Activated naive CD8-positive, alpha-beta T cell treated with anti-CD3 and anti-CD28 coated beads for 36 hours (primary cell): Measurements from ENCODE around the gene LRRC55. TPM values are rescaled to one million over a fixed set of nuclear protein-coding genes. Genes with fewer than 3 reads are reported as not detected.

Source experiments
- DNase-seq: peaks from one replicate; pipeline ENCODE4 v3.0.0; 2021
- H3K27ac Mint-ChIP-seq: one replicate; pipeline ENCODE4 v1.8.0; 2022; ENCODE audit warnings: mild to moderate bottlenecking, moderate library complexity, mixed read lengths
- H3K27me3 Mint-ChIP-seq: one replicate; pipeline ENCODE4 v1.8.0; 2022; ENCODE audit warnings: mild to moderate bottlenecking, mixed read lengths
- H3K36me3 Mint-ChIP-seq: one replicate; pipeline ENCODE4 v1.8.0; 2021; ENCODE audit warnings: mild to moderate bottlenecking, mixed read lengths
- H3K4me1 Mint-ChIP-seq: one replicate; pipeline ENCODE4 v1.8.0; 2021; ENCODE audit warnings: mixed read lengths
- H3K4me3 Mint-ChIP-seq: one replicate; pipeline ENCODE4 v1.8.0; 2022; ENCODE audit warnings: mild to moderate bottlenecking, moderate library complexity, mixed read lengths
- H3K9me3 Mint-ChIP-seq: one replicate; pipeline ENCODE4 v1.8.0; 2022; ENCODE audit warnings: mixed read lengths
- total RNA-seq, 2 experiments: library from RNA; stranded (reverse); gene quantifications; one replicate each; pipeline ENCODE4 v1.2.3, GENCODE V29; 2021

LRRC55 gene, protein sequence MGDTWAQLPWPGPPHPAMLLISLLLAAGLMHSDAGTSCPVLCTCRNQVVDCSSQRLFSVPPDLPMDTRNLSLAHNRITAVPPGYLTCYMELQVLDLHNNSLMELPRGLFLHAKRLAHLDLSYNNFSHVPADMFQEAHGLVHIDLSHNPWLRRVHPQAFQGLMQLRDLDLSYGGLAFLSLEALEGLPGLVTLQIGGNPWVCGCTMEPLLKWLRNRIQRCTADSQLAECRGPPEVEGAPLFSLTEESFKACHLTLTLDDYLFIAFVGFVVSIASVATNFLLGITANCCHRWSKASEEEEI
- not detected for total RNA-seq

DNA sequence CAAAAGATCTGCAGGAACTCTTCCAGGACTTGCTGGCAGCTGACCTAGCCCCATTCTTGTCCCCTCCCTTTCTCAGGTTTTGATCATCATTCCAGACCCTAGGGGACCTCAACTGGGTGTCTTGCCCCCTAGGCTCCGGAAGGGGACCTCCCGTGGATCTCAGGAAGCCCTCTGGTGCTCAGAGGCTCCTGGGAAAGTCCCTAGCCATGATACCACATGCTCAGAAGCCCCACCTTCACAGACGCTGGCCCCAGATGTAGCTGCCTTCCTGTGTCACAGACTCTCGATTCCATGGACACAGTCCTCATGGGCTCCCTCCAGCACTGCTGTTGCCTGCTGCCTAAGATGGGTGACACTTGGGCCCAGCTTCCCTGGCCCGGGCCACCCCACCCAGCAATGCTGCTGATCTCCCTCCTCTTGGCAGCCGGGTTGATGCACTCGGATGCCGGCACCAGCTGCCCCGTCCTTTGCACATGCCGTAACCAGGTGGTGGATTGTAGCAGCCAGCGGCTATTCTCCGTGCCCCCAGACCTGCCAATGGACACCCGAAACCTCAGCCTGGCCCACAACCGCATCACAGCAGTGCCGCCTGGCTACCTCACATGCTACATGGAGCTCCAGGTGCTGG lies at the start of gene LRRC55:
Gene LRRC55, plus strand, starts transcription at position 276 of the 628 bp plus-strand sequence. Its CDS starts 70 bp downstream, at position 346.
- H3K27ac Mint-ChIP-seq: no peak within 1 kb of the TSS

DNA sequence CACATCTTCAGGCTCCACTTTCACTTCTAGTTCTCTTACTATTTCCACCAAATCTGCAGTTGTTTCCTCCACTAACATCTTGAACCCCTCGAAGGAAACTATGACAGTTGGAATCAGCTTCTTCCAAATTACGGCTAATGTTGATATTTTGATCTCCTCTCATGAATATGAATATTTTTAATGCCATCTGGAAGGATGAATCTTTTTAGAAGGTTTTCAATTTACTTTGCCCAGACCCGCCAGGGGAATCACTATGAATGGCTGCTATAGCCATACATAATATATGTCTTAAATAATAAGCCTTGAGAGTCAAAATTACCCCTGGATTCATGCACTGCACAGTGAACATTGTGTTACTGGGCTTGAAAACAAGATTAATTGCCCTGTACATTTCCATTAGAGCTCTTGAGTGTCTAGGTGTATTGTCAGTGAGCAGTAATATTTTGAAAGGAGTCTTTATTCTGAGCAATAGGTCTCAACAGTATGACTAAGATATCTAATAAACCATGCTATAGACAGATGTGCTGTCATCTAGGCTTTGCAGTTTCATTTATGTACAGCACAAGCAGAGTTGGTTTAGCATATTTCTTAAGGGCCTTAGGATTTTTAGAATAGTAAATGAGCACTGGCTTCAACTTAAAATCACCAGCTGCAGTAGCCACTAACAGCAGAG lies 48.3 kb upstream of the LRRC55 start:
- H3K36me3 Mint-ChIP-seq: no peaks in the 10 kb centered on the region
- H3K9me3 Mint-ChIP-seq: no peaks in the 10 kb centered on the region
- peaks cover 19% of the 10 kb centered on the region for H3K27me3 Mint-ChIP-seq
- DNase-seq: no peak
- H3K4me1 Mint-ChIP-seq: no peaks in the 10 kb centered on the region
- no peak overlapping the region for H3K27ac Mint-ChIP-seq
- no peak overlapping the region for H3K4me3 Mint-ChIP-seq

More for the DNA sequence above, at the start of gene LRRC55:
- peaks cover 33% of the 10 kb centered on the region for H3K27me3 Mint-ChIP-seq
- peaks cover 2% of the 10 kb centered on the region for H3K4me1 Mint-ChIP-seq
- no peaks in the 10 kb centered on the region for H3K36me3 Mint-ChIP-seq
- no peak for DNase-seq
- no peak within 1 kb of the TSS for H3K4me3 Mint-ChIP-seq
- no peaks in the 10 kb centered on the region for H3K9me3 Mint-ChIP-seq

DNA sequence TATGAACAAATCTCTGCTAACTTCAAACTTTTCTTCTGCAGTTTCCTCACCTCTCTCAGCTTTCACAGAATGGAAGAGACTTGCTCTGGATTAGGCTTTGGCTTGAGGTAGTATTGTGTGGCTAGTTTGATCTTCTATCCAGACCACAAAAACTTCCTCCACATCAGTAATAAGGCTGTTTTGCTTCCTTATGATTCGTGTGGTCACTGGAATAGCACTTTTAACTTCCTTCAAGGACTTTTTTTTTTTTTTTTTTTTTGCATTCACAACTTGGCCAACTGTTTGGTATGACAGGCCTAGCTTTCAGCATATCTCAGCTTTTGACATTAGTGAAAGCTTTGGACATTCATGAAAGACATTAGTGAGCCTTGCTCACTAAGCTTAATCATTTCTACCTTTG lies 47.5 kb upstream of the LRRC55 start:
- Mint-ChIP-seq H3K36me3 (no peaks in the 10 kb centered on the region), H3K9me3 (no peaks in the 10 kb centered on the region), H3K4me3 (no peak overlapping the region), H3K27ac (no peak overlapping the region), H3K27me3 (peaks cover 19% of the 10 kb centered on the region), H3K4me1 (no peaks in the 10 kb centered on the region)
- no peak for DNase-seq

DNA sequence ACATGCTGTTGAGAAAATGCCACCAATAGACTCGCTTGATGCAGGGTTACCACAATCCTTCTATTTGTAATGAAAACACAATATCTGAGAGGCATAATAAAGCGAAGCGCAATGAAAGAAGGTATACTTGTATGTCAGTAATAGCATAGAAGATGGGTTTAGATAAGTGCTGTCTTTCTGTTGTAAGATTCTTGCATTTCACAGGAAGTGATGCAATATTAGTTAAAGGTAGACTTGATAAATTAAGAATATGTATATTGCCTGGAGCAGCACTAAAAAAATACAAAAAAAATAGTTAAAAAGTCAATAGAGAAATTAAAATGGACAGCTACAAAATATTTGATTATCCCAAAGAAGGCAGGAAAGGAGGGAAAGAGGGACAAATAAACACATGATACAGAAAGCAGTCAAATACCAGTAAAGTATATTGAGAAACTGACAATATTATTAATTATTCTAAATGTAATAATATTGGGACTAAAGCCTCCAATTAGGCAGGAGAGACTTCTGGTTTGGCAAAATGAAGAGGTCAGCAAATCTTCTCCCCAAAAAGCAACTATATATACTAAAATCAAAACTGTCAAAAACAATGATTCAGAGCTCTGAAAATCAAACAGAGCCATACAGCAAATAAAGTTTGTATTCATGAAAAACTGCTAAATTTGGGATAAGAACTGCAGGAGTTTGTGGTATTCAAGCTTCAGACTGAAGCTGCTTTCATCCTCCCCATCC lies 46.6 kb upstream of the LRRC55 start:
- no peak for DNase-seq
- Mint-ChIP-seq H3K9me3 (no peaks in the 10 kb centered on the region), H3K36me3 (no peaks in the 10 kb centered on the region), H3K27ac (no peak overlapping the region), H3K27me3 (peaks cover 18% of the 10 kb centered on the region), H3K4me1 (no peaks in the 10 kb centered on the region), H3K4me3 (no peak overlapping the region)

DNA sequence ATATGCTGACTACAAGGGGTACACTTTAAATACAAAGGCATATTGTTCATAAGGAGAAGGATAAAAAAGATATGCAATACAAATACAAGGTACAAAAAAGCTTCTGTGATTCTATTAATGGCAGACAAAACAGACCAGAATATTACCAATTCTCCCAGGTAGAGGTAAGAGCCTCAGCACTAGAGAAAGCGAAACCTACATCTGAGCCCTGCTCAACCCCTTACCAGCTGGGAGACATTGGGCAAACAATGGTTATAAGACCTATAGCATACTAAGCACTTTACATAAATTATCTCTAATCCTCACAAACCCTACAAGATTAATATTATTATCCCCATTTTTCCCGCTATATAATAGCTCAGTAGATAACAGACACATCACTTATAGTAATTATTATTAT lies 41.2 kb upstream of the LRRC55 start:
- H3K36me3 Mint-ChIP-seq: no peaks in the 10 kb centered on the region
- H3K27me3 Mint-ChIP-seq: peaks cover 21% of the 10 kb centered on the region
- no peak overlapping the region for H3K4me3 Mint-ChIP-seq
- no peak for DNase-seq
- no peaks in the 10 kb centered on the region for H3K4me1 Mint-ChIP-seq
- H3K27ac Mint-ChIP-seq: no peak overlapping the region
- H3K9me3 Mint-ChIP-seq: no peaks in the 10 kb centered on the region

DNA sequence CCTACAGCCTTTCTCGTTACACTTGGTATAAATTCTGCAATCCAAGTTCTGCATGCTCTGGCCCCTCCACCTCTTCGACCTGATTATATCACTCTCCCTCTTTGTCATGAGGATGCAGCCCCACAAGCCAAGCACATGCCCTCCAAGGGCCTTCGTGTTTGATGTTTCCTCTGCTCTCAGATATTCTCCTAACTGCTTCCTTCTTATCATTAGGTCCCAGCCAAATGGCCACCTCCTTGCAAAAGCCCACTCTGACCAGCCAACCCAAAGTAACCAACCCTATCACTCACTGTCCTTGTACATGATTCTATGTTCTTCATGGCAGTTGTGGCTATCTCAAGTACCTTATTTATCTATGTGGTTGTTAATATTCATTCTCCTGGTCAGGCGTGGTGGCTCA lies 38.3 kb upstream of the LRRC55 start:
- H3K9me3 Mint-ChIP-seq: no peaks in the 10 kb centered on the region
- H3K4me3 Mint-ChIP-seq: no peak overlapping the region
- no peaks in the 10 kb centered on the region for H3K36me3 Mint-ChIP-seq
- H3K27ac Mint-ChIP-seq: no peak overlapping the region
- DNase-seq: no peak
- H3K27me3 Mint-ChIP-seq: peaks cover 24% of the 10 kb centered on the region
- no peaks in the 10 kb centered on the region for H3K4me1 Mint-ChIP-seq

GRCh38 chr11:57144075-57144474 lies 37.7 kb upstream of the LRRC55 start:
- H3K4me3 Mint-ChIP-seq: no peak overlapping the region
- no peak for DNase-seq
- no peaks in the 10 kb centered on the region for H3K9me3 Mint-ChIP-seq
- H3K36me3 Mint-ChIP-seq: no peaks in the 10 kb centered on the region
- no peak overlapping the region for H3K27ac Mint-ChIP-seq
- no peaks in the 10 kb centered on the region for H3K4me1 Mint-ChIP-seq
- peaks cover 27% of the 10 kb centered on the region for H3K27me3 Mint-ChIP-seq

DNA sequence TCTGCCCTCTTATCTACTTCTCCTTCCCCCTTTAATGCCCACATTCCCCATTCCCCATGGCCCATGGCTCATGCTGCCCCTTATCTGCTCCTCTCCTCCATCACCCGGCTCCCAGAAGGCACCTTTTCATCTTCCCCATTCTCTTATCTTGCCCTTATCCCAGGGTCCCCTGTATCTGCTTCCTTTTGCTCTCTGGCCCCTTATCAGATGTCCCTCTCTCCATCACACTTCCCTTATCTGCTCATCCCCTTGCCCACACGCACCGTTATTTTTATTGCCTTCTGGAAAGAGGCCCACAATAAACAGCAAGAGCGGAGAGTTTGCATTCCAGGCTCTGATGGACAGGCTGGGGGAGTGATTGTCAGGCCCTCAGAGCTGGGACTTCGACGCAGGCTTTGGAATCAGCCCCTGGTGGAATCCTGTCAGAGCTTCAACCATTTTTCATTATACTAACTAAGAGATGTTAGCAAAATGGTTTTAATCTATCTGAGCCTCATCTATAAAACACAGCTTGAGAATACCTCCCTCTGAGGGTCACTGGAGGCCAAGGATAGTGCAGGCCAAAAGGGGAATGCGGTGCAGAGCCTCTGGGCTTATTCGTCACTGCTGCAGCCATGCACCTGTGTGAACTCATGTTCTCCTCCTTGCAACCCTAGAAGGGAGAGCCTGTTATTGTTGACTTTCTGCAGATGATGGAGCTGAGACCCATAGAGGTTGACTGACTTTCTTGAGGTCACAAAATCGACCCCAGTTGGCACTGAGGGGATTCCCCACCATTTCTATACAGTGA lies 37.0 kb upstream of the LRRC55 start:
- Mint-ChIP-seq H3K27me3 (peaks cover 29% of the 10 kb centered on the region), H3K4me3 (no peak overlapping the region), H3K36me3 (no peaks in the 10 kb centered on the region), H3K9me3 (no peaks in the 10 kb centered on the region), H3K27ac (no peak overlapping the region), H3K4me1 (no peaks in the 10 kb centered on the region)
- no peak for DNase-seq

GRCh38 chr11:57146301-57146700 lies 35.5 kb upstream of the LRRC55 start:
- H3K27me3 Mint-ChIP-seq: peaks cover 29% of the 10 kb centered on the region
- H3K27ac Mint-ChIP-seq: no peak overlapping the region

GRCh38 chr11:57148621-57149020 lies 33.1 kb upstream of the LRRC55 start:
- H3K36me3 Mint-ChIP-seq: no peaks in the 10 kb centered on the region
- no peak overlapping the region for H3K4me3 Mint-ChIP-seq
- no peak for DNase-seq
- H3K4me1 Mint-ChIP-seq: no peaks in the 10 kb centered on the region
- H3K9me3 Mint-ChIP-seq: no peaks in the 10 kb centered on the region
- H3K27ac Mint-ChIP-seq: no peak overlapping the region
- H3K27me3 Mint-ChIP-seq: peaks cover 25% of the 10 kb centered on the region

More at GRCh38 chr11:57146301-57146700, 35.5 kb upstream of the LRRC55 start:
- Mint-ChIP-seq H3K4me3 (no peak overlapping the region), H3K36me3 (no peaks in the 10 kb centered on the region), H3K9me3 (no peaks in the 10 kb centered on the region), H3K4me1 (no peaks in the 10 kb centered on the region)
- no peak for DNase-seq

DNA sequence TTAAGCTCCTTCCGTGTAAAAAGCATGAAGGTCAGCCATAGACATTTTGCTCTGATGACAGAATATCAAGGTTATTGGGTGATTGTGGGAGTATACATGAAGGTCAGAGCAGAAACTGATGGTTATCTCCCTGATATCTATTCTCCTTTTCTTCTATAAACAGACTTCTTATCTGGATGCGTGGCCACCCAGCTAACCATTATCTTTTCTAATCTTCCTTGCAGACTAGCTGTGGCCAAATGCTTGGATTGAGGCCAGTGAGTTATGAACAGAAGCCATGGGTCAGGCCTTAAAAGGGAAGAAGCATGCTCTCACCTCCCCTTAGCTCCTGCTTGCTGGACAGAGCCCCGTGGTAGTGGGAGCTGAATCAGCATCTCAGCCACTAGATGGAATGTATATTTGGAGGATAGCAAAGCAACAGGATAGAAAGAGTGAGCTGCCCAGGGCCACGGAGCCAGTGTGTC lies 31.3 kb upstream of the LRRC55 start:
- Mint-ChIP-seq H3K27me3 (peaks cover 27% of the 10 kb centered on the region), H3K36me3 (no peaks in the 10 kb centered on the region), H3K4me3 (no peak overlapping the region), H3K27ac (no peak overlapping the region), H3K9me3 (no peaks in the 10 kb centered on the region), H3K4me1 (peaks cover under 1% of the 10 kb centered on the region)
- no peak for DNase-seq

DNA sequence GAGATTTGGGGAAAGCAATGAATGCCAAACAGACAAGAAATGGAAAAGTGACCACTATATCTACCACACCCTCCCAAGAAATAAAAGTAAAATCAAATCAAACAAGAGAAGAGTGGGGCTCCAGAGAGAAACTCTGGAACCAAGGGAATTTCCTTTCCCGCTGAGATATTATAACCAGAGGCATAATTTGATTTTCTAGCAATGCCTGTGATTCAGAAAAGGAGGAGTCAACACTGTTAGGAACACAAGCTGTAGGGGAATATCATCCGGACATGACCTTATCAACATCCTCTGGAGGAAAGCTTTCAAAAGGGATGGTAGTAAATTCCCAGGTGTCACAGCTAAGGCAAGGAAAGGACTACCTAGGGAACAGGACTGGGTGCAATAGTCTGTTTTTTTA lies 29.6 kb upstream of the LRRC55 start:
- H3K4me1 Mint-ChIP-seq: peaks cover 2% of the 10 kb centered on the region
- H3K27ac Mint-ChIP-seq: no peak overlapping the region
- no peak overlapping the region for H3K4me3 Mint-ChIP-seq
- DNase-seq: no peak
- H3K27me3 Mint-ChIP-seq: peaks cover 35% of the 10 kb centered on the region
- H3K9me3 Mint-ChIP-seq: no peaks in the 10 kb centered on the region
- no peaks in the 10 kb centered on the region for H3K36me3 Mint-ChIP-seq

- no peak for DNase-seq
- Mint-ChIP-seq H3K4me3 (no peak overlapping the region), H3K36me3 (no peaks in the 10 kb centered on the region), H3K9me3 (no peaks in the 10 kb centered on the region), H3K4me1 (peaks cover 2% of the 10 kb centered on the region), H3K27ac (no peak overlapping the region), H3K27me3 (peaks cover 38% of the 10 kb centered on the region)
These were observed 28.3 kb upstream of the LRRC55 start for GRCh38 chr11:57153448-57153847.

DNA sequence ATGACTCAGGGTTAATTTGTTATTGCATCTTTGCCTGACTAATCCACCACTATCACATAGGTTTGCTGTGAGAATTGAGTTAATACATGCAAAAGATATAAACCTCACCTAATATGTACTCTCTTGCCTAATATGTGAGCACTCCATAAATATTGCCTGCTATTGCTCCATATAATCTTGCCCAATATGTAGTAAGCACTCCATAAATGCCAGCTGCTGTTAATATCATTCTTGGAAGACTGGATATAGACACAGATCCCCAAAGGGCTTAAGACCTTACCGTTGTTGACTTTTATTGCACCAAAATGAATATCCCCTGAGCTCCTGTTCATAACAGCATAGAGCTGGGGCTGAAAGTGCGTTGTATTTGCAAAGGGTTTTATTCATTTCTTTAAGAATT lies 27.0 kb upstream of the LRRC55 start:
- Mint-ChIP-seq H3K27me3 (peaks cover 33% of the 10 kb centered on the region), H3K4me1 (peaks cover 2% of the 10 kb centered on the region), H3K9me3 (no peaks in the 10 kb centered on the region), H3K27ac (no peak overlapping the region), H3K4me3 (no peak overlapping the region), H3K36me3 (no peaks in the 10 kb centered on the region)
- DNase-seq: no peak
